Measurements from ENCODE around the gene SDC4.

GRCh38 chr20:45320948-45321595 lies 27.2 kb downstream of the SDC4 start:
- TF ChIP-seq, protein P1, sequence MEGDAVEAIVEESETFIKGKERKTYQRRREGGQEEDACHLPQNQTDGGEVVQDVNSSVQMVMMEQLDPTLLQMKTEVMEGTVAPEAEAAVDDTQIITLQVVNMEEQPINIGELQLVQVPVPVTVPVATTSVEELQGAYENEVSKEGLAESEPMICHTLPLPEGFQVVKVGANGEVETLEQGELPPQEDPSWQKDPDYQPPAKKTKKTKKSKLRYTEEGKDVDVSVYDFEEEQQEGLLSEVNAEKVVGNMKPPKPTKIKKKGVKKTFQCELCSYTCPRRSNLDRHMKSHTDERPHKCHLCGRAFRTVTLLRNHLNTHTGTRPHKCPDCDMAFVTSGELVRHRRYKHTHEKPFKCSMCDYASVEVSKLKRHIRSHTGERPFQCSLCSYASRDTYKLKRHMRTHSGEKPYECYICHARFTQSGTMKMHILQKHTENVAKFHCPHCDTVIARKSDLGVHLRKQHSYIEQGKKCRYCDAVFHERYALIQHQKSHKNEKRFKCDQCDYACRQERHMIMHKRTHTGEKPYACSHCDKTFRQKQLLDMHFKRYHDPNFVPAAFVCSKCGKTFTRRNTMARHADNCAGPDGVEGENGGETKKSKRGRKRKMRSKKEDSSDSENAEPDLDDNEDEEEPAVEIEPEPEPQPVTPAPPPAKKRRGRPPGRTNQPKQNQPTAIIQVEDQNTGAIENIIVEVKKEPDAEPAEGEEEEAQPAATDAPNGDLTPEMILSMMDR (IDR thresholded peaks at IDR 0.05) = no peak
- no peak for TF ChIP-seq POLR2A (IDR thresholded peaks at IDR 0.05)
